Measurements from ENCODE around the gene CCDC181. TPM values are rescaled to one million over a fixed set of nuclear protein-coding genes. Genes with fewer than 3 reads are reported as not detected.

CCDC181 gene
- total RNA-seq, 1 experiment from 2014 or later = 2.9 TPM

DNA sequence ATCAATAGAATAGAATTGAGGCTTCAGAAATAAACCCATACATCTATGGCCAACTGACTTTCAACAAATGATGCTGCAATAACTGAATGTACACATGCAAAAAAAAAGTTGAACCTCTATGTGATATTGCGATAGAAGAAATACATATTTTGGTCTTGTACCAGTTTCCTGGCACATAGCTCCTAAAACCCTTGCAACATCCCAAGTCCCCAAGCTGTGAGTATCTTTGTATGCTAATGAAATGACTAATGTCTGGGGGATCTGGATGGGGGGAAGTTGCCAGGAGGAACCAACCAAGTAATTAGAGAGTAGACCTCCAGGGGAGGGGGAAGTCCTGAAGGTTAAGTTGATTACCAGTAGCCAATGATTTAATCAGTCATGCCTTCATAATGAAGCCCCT, 34.9 kb downstream of the CCDC181 start:
- peaks cover 0 to 4% of the 10 kb centered on the region in 2 experiments; a peak in 1 of 4 replicates for H3K4me1 Mint-ChIP-seq
- no peak overlapping the region for H3K27ac ChIP-seq (ENCODE audit: insufficient read length, low read depth, low read length)
- H2BK20ac ChIP-seq (ENCODE audit: low read depth, low read length, poor library complexity, severe bottlenecking) = no peak overlapping the region
- H3K14ac ChIP-seq (ENCODE audit: insufficient read depth, low read length) = no peak overlapping the region
- no peak overlapping the region for H3K4me3 Mint-ChIP-seq
- H3K9me3 Mint-ChIP-seq = no peaks in the 10 kb centered on the region
- no peaks in the 10 kb centered on the region for H3K9me3 ChIP-seq (ENCODE audit: control insufficient read depth, low read depth, low read length)
- H3K56ac ChIP-seq (ENCODE audit: insufficient read length, low read depth, low read length) = no peak overlapping the region
- no peaks in the 10 kb centered on the region for H3K23me2 ChIP-seq (ENCODE audit: insufficient read length, low read depth, low read length, poor library complexity, severe bottlenecking)
- no peak overlapping the region for H3K27ac Mint-ChIP-seq
- WGBS (ENCODE audit: extremely low coverage, insufficient read length, low lambda C conversion rate) = no CpG with 5 or more reads among the region's 1 CpG
- H4K20me1 ChIP-seq (ENCODE audit: control insufficient read depth, insufficient read depth, insufficient read length) = no peaks in the 10 kb centered on the region
- H3K4me2 ChIP-seq (ENCODE audit: insufficient read depth, insufficient read length, low read length) = no peak overlapping the region
- no peak overlapping the region for H2BK5ac ChIP-seq (ENCODE audit: insufficient read length, low read length)
- H3T11ph ChIP-seq (ENCODE audit: low read length) = no peak overlapping the region
- DNase-seq = no peak
- H2BK15ac ChIP-seq (ENCODE audit: low read depth, low read length) = no peak overlapping the region
- H4K91ac ChIP-seq (ENCODE audit: insufficient read length, low read depth, low read length) = no peak overlapping the region
- H2BK12ac ChIP-seq (ENCODE audit: insufficient read length, low read depth, low read length) = no peak overlapping the region
- no peaks in the 10 kb centered on the region for H3K4me1 ChIP-seq (ENCODE audit: insufficient read depth, low read length)
- no peak overlapping the region for H3K18ac ChIP-seq (ENCODE audit: insufficient read length, low read depth, low read length)
- no peak overlapping the region for H2BK120ac ChIP-seq (ENCODE audit: low read depth, low read length, poor library complexity, severe bottlenecking)
- no peak overlapping the region for H2AK5ac ChIP-seq (ENCODE audit: insufficient read length, low read length)
- no peaks in the 10 kb centered on the region for H3K79me2 ChIP-seq (ENCODE audit: insufficient read depth, low read length)
- no peak overlapping the region for H4K5ac ChIP-seq (ENCODE audit: insufficient read length, low read depth, low read length)
- TF ChIP-seq CTCF (conservative IDR thresholded peaks at IDR 0.05) = no peak
- no peaks in the 10 kb centered on the region for H3K27me3 ChIP-seq (ENCODE audit: insufficient read depth, low read length)
- H3K9ac ChIP-seq (ENCODE audit: extremely low read depth, insufficient read length, low read length) = no peak overlapping the region
- H3K27me3 Mint-ChIP-seq (ENCODE audit: low read depth) = no peaks in the 10 kb centered on the region
- peaks cover 6 to 32% (median 29%) of the 10 kb centered on the region in 3 experiments; a peak in 6 of 7 replicates for H3K36me3 Mint-ChIP-seq (ENCODE audit: insufficient read depth in 1 of 3, low read depth in 3 of 3)
- H3K4ac ChIP-seq (ENCODE audit: low read depth, low read length) = no peak overlapping the region
- no peak overlapping the region for H4K8ac ChIP-seq (replicated peaks; ENCODE audit: insufficient read length, low read depth, low read length)
- H3K23ac ChIP-seq (ENCODE audit: insufficient read length, low read depth, low read length) = no peak overlapping the region
- no peaks in the 10 kb centered on the region for H3K79me1 ChIP-seq (ENCODE audit: insufficient read depth, low read depth, low read length, poor library complexity, severe bottlenecking)
- no peak overlapping the region for H2AFZ ChIP-seq (ENCODE audit: low read length)

Data from H9 (cell line).